GM21576 (cell line): ENCODE measurements around the gene MACROH2A1.

Experiments used
- ATAC-seq: cut with Tn5 transposase; IDR thresholded peaks from one replicate; pipeline ENCODE4 v1.9.1; 2021; ENCODE audit warnings: mild to moderate bottlenecking, moderate library complexity; ENCODE audit not compliant: unreplicated experiment

The MACROH2A1 gene

DNA sequence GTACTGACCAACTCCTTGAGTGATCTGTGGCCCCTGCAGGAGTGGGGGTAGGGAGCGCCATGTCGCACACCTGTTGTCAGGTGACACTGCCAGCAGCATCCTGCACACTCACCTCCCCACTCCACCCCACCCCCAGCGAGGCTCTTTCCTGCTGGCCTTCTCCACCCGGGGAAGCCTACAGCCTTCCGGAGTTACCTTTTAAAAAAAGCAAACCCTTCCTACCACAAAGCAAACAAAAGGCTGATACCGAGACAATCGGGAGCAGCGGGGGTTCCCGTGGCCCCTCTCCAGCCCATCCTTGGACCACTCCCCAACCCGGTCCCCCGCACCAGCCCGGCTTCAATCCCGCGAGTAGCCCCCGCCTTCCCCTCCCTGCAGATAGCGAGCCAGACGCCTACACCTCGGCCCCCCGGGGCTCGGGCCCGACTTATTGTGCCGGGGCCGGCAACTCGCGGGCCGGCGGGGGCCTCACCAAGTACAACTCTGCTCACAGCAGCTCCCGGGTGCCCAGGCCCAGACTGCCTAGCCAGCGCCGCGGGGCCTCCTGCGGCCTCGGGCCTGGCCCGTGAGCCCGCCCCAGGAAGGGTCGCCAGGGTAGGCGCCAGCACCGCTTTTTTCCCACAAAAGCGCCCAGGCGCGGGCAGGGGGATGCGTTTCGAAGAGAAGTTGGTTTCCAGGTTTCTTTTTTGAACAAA is 724 bp downstream of the MACROH2A1 start:
- peak; percentile 26 for ATAC-seq

DNA sequence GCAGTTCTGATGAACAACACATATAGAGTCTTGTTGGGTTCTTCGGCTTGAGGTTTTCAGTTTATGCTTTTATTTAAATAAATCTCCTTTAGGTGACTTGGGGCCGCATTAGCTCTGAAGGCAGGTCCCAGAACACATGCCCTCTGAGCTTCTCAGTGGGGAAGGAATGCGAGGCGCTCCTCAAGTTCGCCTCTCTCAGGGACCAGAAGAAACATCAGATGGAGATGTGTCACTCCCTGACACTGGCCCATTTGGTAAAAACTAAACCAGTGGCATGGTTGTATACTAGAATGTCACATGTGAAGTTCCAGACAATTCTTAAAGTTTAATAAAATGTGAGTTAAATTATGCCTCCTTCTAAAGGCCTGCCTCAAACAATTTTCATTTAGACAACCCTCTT is 1.9 kb downstream of the MACROH2A1 start:
- ATAC-seq = no peak

DNA sequence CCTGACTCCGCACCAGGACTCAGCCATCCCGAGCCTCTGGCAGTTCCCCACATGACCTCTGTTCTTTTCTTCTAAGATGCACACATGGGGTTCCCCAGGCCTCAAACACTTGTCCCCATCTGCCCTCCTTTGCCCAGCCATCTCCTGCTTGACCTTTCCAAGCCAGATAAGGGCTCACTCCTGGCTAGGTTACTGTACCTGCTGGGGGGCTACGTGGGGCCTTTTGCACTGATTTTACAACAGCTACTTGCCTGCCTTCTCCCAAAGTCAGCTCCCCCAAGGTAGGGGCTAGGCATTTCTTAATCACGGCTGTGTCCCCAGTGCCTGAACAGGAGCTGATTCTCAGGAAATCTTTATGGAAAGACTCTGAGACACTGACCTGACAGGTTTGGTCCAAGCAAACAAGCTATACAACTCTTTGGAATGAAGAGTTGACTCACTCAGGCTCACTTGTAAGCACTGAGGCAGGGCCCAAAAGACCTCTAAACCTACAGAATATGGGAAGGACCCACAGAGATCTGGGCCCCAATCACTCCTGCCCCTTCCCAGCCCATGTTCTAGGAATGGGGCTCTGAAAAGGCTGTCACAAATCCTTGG is 2.5 kb downstream of the MACROH2A1 start:
- ATAC-seq = no peak

DNA sequence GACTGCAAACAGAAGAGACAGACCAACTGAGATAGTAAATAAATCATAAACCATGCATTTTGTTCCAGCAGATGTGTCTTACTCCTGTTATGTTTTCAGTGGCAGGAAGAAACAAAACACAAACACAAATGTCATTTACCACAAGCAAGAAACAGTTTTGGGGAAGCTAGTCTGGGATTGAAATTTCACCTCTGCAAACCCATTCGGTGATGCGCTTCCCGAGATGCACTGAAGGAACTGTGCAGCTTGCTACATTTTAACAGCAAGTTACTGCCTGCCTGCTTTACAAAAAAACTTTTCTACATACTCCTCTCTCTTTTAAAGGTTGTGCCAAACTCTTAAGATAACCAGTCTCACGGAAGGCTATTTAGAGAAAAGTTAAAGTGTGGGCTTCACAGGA is 3.2 kb downstream of the MACROH2A1 start:
- ATAC-seq = no peak

DNA sequence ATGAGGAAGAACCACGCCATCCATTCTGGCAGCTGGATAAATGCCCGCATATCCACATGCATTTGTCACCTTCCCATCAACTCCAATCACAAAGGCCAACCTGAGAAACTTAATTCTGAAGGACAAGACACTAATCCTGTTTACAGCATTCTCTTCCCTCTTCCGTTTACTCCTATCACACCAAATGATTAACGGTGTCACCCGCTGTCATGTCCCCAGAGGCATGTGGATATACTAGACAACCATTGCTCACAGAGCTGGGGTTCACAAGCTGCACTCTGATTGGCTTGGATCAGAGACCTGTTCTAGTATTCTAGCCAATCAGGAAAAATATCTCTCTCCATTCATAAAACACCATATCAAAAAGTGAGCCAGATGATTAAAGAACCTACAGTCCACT is 3.6 kb downstream of the MACROH2A1 start:
- no peak for ATAC-seq

DNA sequence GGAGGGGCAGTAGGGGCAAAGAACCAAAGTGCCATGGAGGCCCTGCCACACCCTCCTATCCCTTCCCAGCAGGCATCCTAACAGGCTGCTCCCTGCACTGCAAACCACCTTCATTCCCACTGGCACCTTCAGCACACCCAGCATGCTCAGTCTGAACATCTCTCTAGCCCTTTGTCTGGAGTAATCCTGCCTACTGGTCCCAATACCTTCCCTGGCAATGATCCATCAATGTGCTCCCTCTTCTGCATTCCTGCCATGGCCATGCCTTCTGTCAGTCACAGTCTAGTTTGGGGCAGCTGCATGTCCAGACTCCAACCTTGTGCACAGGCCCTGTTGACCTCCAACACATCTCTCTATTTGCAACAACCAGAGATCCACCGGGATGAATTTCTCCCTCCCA is 4.9 kb downstream of the MACROH2A1 start:
- no peak for ATAC-seq

DNA sequence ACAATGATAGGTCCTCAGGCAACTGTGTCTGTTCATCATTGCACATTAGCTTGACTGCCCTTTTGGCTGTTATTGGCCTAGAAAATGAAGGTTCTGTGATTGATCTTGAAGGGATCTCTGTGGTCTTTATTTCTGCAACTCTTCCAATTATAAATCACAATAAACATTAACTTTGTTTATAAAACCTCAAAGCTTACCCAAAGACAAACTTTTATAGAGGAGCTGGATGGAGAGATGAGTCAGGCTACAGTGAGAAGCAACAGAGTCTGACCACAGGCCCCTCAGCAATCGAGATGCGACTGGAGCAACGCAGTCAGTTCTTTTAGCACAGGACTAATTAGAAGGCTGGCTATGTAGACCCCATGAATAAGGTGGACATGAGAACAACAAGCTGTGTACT is 5.3 kb downstream of the MACROH2A1 start:
- no peak for ATAC-seq

DNA sequence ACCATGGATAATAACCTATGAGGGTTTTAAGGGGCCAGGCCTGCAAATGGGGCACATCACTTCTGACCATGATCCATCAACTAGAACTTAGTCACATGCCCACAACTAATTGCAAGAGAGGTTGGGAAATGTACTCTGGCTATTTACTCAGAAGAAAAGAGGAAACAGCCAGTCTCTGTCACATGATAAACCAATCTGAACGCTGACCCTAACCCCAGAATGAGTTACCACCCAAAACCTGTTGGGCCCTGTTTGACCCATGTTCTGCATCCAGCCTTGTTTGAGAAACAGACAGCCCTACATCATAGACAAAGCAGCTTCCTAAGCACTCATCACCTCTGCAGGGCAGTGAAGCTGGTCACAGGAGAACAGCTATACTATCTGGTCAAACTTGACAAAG is 5.8 kb downstream of the MACROH2A1 start:
- no peak for ATAC-seq

DNA sequence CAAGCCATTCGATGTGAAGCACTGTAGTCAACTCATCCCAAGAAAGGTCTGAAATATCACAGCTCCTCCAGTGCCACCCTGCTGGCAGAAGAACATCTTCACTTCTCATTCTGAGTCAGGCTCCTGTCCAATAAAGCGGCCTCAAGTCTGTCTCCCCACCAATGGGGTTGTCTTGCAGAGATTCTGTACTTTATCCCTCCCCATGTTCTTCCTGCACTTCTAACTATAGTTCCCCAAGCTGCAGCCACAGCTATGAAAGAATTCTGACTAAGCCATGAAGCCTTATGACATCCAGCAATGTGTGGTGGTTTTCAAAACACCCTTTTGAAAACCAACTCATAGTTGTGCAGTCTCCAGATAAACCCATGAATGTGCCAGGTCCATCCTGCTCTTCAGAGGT is 6.8 kb downstream of the MACROH2A1 start:
- ATAC-seq = no peak

DNA sequence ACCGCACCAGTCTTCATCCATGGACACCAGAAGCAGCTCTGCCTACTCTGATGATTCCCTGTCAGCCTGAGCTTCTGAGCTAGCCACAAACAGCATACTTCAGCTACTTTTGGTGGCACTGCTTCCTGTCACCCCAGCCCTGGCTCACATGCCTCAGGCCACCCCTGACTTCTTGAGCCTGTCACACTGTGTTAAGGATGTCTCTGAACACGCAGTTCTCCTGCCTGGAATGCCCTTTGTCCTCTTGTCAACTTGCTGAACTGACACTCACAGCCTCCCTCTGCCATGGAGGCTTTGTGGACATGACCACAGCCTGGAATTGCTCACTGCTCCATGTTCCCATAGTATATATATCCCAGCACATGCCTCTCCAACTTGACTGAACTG is 7.2 kb downstream of the MACROH2A1 start:
- no peak for ATAC-seq

DNA sequence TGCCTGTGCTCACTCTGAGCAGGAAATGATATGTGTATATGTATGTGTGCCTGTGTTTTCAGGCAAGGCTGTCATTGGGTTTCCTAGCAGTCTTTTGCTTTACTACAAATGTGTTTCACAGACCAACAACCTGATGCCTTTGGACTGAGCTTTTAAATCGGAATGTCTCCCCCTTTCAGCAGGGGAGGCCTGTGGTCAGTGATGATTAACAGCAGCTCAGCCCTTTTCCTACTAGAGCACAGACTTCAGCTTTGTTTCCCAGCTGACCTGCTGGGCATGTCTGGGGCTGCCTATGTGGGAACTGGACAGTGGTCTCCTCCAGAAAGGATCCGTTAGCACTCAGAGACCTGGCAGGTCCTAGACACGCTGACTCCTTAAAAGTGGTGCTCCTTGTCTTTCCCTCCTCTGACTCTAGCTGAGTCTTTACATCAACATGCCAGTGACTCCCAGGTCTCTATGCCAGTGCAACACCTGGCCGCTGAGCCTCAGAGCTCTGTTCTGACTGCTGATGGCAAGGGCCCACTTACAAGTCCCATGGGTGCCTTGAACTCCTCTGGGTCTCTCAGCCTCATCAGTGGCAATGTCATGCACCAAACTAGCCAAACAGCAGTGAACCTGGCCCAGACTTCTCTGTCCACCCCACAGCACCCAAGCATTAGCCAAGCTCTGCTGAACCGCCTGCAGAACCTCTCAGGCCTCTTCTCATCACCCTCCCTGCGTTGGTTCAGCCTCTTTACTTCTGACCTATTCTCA is 7.7 kb downstream of the MACROH2A1 start:
- no peak for ATAC-seq

DNA sequence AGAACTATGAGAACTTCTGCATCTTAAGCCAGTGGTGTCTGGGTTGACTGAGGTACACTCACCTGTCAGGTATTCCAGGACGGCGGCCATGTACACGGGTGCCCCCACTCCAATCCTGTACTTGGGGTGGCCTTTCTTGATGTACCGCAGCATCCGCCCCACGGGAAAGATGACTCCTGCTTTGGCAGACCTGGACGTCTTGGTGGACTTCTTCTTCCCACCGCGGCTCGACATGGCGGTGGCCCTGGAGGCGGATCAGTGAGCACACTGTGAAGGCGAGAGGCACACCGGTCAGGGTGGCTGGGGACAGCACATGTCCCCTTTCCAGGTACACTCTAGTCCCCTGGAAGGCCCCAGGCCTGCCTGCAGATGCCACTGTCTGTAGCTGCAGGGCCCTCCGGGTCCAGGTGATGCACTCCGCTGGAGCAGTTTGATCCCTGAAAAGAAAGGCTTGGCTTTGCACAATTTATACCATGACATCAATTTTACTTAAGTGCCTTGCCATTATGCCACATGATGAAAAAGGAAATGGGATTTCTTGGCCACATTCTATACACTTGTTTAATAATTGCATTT is 10.1 kb downstream of the MACROH2A1 start:
- ATAC-seq = no peak

DNA sequence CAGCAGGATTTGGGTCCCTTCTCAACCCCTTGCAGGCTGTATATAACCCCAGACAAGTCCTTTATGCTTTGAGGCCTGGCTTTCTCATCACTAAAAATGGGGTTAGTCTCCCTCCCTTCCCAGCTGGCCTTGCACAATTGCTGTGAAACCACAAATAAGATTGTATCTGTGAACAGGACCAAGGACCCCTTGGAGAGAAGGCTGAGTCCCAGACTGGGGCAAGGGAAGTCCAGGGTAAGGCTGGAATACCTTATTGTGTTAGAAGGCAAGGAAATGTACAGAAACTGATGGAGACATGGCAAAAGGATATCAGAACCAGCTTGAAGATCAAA is 11.4 kb downstream of the MACROH2A1 start:
- no peak for ATAC-seq

DNA sequence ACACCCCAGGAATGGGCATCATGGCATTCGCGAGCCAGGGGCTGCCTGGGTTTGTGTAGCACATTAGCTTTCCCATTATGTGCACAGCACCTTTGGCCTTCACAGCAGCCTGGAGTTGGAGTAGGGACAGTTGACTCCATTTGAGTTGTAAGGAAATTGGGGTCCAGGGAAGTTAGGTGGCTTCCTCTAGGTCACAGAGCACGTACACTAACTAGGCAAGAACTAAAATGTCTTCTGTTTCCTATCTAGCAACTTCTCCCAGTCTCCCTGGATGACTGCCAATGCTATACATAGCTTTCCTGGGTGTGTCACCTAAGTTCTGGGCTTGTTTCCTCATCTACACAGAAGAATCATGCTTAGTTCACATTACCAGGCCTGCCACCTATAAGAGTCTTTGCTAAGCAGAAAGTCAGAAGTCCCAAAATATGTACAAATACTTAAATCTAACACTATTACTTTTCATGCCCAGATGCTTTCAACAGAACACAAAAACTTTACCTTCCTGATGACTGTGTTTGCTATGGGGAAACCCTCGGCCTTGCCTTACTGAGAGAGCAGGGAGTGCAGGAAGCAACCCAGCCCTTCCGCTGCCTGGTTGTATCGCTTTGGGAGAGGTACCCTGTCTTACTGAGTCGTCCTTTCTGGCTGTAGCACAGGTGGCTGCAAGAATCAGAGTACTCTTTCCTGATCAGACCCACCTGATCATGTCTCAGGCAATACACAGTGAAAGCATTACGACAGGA is 12.0 kb downstream of the MACROH2A1 start:
- no peak for ATAC-seq

DNA sequence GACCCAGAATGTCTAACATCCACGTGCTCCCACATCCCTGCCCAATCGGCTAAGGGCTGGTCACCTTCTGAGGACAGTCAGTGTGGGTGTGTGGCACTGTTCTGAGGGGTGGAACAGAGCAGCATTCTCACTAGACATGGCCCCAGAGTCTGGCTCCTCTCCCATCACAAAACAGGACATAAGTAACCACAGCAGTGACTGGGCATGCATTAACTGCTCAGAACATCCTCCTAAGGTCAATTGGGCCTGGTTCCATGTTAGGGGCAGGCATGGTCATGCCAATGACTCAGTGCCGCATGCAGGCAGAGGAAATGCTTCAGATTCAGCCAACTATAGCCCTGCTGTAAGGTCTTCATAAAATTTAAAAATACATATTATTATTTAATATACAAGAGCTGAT is 12.9 kb downstream of the MACROH2A1 start:
- no peak for ATAC-seq

DNA sequence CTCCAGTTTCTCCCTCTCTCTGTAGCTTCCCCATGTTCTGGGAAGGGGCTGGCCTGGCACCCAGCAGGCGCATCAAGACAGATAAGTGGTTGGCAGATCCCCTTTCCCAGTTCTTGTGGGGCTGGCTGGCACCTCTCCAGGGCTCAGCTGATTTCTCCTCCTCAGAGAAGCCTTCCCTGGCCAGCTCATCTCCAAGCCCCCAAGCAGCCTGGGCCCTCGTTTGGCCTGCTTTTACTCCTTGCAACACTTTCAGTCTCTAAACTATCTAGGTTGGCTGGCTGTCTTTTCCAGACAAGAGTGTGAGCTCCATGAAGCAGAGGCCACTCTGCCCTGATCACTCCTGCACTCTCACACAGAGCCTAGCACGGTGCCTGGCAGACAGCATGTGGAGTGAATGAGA is 13.5 kb downstream of the MACROH2A1 start:
- ATAC-seq = no peak

DNA sequence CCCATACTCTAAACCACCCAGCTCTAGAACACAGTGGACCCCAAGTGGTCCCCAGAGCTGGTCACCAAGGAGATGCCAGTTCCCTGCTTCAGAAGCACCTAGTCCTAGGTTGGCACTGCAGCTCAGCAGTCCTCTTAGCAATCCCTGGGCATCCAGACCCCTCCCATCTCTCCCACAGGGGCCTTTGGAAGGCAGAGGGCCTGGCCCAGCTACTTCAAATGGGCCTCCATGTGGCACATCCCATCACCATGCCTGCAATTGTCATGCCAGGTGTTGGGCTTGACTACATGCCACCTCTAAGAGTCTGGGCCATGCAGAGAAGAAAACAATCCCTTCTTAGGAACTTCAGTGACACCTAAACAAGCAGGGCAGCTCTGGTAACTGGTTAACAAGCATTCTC is 14.1 kb downstream of the MACROH2A1 start:
- no peak for ATAC-seq

DNA sequence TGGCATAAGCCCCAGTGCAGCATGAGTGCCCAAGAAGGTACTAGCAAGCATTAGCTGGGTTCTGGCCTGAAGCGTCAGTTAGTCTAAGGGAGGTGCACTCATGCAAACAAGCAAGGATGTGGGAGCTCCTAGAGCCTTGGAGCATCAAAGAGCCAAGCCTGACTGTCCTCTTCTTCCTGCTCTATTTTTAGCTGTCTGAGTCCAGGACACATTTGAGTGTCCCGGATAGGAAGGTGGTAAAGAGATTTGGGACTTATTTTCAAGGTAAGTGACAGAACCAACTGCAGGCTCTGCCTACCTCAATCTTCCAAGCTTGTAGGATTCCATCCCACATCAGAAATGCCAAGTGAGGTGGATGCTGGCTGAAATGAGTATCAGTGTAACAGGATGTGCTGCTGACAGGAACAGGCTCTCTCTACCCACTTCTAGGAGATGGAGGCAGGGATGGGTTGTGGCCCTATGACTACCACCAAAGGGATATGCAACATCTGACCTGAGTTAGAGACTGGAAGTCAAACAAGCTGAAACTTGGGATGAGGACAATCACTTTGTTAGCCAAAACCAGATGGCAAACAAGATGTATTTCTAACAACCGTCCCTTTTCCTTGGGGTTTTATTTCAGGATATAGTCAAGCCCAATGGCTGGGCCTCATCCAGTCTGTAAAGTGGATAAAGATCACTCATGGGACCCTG is 15.1 kb downstream of the MACROH2A1 start:
- no peak for ATAC-seq

DNA sequence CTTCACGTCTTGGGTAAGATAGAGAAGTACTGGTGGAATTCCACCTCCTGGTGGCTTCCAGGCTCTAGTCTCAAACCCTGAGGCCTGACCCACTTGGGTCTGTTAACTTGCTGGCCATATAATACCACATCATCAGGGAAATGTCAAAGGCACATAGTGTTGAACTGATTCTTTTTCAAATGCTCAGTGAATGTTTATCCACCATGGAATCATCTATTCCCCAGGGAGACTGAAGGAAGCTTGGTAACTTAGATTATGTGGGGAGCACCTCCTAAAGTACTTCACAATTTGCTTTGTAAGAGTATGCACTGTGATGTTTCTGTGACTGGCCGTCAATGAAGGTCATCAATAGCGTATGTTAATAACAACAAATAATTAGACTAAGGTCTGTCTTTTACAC is 16.1 kb downstream of the MACROH2A1 start:
- ATAC-seq = no peak

DNA sequence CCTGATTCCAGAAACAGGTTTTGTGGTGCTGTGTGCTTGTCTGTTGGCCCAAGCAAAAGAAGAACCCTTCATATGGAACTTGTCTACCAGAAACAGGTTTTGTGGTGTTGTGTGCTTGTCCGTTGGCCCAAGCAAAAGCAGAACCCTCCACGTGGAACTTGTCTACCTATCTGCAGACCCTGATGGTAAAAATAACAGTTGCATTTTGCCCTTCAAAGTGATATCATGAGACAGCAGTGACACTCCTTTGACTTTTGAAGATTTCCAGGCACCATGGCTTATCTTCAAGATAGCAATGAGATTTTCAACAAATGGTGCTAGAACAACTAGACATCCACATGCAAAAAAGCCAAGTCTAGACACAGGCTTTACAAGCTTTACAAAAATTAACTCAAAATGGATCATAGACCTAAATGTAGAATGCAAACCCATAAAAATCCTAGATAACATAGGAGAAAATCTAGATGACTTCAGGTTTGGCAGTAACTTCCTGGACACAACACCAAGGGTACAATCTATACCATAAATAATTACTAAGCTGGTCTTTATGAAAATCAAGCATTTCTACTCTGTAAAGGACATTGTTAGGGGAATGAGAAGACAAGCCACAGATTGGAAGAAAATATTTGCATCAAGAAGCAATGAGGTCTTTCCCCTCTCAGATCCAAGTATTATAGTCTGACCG is 16.8 kb downstream of the MACROH2A1 start:
- ATAC-seq = no peak
